GM21529 (cell line): Measurements from ENCODE around the gene HDGFL2.

Experiments
- ATAC-seq: cut with Tn5 transposase; IDR thresholded peaks from one replicate; pipeline ENCODE4 v1.9.1; 2021; ENCODE audit not compliant: unreplicated experiment

The HDGFL2 gene

DNA sequence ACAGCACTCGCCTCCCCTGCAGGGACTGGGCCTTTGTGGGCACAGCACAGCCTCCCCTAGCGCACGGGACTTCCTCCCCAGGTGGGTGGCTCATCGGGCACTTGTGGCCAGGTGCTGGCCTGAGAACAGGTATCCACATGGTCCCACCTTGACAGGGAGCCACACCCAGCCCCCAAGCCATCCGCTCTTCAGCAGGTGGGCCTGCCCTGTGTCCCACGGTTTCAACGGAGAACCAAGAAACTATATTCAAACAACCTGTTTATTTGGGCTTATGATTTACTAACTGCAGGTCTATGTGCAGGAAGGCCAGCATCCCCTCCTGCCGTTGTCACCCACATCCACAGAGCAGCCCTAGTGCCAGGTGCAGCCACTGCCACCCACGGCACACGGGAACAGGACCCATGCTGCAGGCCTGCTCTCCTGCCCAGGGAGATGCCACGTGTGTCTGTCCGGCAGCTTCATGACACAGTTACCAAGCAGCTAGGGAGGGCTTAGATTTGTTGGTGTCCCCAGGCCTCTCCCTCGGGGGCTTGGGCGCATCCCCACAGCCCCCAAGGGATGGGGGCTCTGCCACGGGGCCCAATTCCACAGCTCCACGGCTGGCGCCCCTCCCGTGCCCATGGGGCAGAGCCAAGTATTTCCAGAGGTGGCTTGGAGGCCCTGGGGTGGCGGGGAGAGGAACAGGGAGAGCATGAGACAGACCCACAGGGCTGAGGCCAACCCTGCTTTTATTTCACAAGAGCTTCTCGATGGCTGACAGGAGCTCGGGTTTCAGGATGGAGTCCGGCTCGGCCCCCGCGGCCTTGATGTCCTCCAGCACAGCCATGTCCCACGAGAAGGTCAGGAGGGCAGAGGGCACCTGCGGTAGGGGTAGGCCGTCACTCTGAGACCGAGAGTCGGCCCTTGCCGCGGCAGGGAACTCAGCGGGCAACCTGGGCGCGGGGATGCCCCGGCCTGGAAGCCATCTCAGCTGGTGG is 27.0 kb upstream of the HDGFL2 start:
- no peak for ATAC-seq

DNA sequence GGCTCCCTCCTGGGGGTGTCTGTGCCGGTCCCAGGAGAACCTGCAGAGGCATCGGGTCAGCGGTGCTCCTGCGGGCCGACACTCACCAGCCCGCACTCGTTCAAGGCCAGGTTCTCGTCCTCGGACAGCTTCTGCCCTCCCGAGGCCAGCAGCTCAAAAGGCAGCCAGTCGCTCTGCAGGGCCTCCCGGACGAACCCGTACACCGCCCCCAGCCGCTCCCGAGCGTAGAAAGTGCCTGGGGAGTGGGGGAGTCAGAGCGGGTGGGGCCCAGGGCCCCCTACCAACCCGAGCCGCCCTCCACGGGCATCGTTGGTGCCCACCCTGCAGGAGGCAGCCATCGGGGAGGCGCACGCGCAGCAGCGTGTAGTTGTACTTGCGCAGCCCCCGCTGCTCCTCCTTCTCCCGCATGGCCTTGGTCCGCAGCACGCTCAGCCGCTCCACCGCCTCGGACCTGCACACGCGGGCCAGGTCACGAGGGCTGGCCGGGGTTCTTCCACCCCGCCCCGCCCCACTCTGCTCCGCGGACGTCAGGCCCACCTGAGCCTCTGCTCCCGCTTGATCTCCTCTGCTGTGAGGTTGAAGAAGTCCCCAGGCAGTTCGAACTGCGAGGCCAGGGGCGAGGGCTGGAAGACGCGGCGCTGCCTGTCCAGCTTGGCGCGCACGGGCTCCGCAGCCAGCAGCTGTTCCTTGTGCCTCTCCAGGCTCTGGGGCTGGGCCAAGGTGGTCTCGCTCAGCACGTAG is 26.0 kb upstream of the HDGFL2 start:
- no peak for ATAC-seq

DNA sequence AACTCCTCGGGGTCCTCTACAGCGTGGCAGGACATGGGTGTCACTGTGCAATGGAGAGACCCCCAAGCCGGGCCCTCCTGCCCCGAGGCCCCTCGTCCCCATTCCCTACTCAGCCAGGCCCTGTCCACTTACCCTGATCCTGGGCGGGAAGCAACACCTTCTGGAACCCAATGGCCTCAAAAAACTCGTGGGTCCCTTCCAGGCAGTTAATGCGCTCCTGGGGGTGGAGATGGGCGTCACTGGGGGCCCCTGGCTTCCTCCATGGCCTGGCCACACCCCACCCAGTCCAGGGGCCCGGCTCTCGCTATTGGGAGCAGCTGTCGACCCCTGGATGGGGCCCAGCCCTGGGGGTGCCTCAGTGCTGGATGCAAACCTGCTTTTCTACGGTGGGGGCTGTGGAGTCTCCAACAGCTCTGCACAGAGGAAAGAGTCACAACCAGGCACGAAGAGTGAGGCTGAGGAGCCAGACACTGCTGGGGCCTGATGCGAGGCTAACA is 25.3 kb upstream of the HDGFL2 start:
- ATAC-seq, result no peak

DNA sequence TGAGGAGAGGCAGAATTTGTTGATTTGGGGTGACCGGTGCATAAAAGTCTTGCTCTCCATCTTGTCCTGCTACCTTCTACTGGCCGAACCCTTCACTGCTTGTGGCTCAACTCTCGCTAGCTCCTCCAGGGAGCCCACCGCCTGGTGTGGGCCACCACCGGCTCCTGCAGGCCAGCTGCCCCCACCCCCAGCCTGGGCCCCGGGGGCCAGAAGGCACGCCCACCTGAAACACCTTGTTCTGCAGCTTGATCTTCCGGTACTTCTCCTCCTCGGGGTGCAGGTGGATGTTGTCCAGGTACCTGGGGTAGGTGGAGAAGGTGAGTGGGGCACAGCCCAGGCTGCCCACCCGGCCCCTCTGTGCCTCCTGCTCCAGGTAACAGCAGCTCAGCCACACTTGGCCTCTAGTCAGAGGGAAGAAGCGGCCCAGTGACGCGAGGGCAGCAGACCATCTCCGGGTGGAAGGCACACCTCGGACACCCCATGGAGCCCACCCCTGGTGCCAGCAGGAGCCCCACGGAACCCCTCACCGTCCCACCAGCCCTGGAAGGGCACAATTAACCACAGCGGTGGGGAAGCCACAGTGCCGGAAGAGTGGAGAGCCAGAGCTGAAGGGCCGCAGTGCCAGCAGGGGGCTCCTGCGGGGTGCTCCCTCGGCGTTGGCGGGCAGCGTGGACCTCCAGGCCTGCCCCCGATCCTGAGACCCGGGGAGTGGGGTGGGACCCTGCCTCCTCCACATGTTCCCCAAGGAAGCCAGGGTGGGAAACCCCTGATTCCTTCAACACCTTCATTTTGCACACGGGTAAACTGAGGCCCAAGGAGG is 24.6 kb upstream of the HDGFL2 start:
- no peak for ATAC-seq

GRCh38 chr19:4448147-4448985 is 23.7 kb upstream of the HDGFL2 start:
- no peak for ATAC-seq

DNA sequence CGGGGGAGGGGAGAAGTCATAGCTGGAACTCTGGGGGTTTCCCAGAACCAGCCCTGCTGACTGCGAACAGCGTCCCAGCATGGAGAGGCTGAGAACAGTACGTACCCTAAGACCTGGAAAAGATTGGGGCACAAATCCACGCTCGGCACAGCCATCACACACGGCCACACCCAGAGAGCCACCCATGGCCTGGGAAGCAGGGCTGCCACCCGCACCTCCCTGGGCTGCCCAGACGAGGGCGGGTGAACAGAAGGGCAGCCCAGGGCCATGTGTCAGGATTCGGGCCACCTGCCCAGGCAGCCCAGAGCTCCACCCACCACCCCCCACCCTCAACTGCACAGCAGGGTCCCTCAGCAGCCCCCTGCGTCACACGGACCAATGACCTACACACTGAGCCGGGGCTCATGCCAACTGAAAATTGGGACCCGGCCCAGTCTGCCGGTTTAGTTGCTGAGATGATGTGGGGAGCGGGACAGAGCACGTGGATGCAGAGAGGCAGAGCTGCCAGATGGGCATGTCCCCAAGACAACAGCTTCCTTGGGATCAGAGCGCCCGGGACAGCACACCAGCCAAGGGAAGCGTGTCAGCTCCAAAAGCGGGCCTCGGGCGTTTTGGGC is 23.0 kb upstream of the HDGFL2 start:
- ATAC-seq, result no peak

GRCh38 chr19:4449639-4450028 is 22.5 kb upstream of the HDGFL2 start:
- ATAC-seq, result no peak

DNA sequence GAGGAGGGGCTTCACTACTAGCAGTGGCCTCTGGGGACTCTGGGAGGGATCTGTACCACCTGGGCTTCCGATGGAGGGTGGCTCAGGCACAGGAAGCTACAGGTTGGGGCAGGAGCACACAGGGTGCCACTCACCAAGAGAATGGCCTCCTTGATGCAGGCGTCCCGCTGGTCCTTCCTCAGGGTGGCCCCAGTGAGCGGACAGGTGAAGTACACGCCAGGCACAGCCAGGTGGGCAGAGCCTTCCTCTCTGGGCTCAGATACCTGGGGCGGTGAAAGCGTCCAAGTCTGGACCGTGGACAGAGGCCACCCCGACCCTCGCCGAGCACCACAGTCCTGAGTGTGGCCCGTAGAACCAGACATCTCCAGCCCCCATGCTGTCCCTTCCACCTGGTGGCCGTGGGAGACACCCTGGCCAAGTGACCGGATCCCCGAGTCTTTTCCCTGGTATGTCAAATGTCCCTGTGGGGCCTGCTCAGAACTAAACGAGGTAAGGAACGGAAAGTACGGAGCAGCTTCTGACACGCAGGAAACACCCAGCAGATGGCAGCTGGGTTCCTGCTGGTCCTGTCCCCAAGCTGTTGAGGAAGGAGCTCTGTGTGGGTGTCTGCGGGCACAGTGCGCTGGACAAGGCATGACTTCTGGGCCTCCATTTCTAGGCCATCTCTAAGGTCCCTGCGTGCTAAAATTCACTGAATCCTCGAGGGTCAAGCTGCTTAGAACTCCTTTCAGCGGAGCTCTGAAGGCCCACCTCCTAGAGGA is 19.7 kb upstream of the HDGFL2 start:
- ATAC-seq, result no peak

DNA sequence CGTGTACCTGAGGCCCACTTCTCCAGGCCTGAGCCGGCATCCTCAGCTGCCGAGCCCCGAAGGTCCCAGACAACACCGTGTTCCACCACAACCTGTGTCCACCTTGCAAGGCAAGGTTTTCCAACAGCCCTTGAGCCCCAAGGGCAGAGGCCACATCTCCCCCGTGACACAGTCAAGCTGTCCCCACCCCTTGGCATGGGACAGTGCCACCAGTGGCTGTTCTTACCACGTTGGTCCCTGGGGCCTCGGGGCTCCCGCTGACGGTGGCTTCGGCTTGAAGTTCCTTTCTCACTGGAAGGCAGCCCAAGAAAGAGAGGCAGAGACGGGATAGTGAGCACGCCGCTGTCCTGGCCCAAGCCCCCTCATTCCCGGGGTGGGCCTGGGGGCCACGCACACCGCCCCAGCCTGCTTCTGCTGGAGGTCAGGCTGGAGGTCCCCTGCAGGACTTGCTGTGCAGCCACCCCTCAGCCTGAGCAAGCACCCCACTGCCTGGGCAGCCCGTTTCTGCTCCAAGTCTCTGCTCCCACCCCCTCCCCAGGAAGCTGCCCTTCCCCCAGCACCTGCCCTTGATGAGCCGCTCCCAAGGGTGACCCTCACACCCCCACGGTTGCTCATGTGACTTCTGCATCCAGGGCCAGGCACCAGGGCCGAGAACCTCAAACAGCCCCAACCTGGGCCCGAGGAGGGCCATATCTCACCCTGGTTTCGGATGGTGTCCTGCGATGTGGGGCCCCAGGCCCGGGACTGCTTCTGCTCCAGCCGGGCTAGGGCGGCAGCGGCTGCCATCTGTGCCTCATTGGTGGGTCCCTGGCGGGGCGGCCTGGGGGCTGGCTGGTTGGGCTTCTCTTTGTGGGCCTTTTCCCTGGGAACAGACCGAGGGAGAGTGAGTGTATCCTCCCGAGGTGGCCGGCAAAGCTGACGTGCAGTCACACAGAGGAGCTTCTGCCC is 18.6 kb upstream of the HDGFL2 start:
- ATAC-seq, result no peak

GRCh38 chr19:4454747-4455718 is 17.1 kb upstream of the HDGFL2 start:
- ATAC-seq, result no peak

GRCh38 chr19:4455719-4456475 is 16.2 kb upstream of the HDGFL2 start:
- no peak for ATAC-seq

DNA sequence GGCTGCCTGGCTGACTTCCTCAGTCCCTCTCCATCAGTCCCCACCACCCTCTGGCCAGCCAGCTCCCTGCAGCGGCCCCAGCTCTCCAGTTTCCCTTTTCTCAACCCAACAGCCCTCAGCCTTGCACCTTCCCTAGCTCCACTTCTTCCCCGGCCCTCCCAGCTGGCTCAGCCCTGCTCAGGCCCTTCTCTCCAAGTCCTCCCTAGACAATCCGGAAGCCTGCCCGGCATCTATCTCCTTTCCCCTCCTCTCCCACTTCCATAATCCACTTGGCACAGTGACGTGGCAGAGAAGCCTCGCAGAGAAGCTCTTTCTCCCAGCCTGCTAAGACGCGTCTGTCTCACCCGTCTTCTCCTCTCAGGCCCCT is 15.6 kb upstream of the HDGFL2 start:
- ATAC-seq, result no peak

DNA sequence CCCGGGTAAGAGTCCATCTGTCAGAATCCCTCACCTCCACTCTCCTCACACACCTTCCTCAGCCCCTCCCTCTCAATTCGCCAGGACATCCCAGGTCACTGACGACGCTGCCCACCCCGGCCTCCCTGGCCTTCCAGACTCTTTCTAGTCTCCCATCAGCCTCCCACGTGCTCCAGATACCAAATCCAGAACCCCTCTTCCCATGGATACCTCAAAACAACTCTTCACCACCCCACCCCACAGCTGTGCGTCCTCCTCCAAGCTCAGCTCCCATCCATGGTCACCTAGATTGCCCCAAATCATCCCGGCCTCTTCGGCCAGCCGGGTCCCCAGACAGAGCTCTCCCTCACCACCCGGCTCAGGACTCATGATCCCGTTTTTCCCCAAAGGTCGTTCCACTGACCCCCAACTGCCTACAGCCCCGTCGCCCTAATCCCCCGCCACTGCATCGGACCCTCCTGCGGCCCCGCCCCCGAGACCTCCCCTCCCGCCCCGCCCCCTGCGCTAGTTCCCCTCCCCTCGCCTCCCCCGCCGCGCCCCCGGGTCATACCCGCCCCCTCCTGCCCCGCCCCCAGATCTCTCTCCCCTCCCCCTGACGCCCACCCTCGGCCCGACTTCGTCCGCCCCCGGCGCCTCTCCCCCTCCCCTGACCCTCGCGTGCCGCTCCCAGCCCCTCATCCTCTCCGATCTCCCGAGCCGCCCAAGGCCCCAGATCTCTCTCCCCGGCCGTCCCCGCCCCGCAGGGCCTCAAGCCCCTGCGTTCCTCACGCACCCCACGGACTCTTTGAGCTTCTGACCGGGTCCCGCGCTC is 15.0 kb upstream of the HDGFL2 start:
- ATAC-seq, result peak; percentile 12

DNA sequence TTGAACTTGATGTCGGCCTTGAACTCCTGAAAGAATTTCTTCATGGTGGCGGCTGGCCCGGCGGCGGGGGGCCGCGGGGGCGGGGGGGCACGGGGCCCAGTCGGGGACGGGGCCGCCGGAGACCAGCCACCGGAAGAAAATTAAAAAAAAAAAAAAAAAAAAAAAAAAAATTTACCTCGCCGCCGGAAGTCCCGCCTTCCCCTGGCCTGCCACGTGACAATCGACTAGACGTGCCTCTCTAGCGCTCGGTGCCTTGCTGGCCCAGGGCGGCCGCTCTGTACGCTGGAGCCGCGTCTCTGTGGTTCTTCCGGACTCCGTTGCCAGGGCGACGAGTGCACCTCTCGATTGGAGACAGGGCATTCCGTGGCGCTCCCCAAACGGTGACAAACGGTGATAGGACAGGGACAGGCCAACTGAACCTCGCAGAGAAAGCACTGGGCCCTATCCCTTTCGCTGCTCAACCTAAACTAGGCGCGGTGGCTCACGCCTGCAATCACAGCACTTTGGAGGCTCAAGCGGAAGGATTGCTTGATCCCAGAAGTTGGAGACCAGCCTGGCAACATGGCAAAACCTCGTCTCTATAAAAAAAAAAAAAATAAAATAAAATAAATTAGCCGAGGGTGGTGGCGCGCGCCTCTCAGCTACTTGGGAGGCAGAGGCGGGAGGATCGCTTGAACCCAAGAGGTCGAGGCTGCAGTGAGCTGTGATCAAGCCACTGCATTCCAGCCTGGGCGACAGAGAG is 14.3 kb upstream of the HDGFL2 start, which contains the start of gene UBXN6:
Gene UBXN6, minus strand, starts transcription at position 141 of the 742 bp plus-strand sequence. Its CDS starts 97 bp downstream, at position 44.
- ATAC-seq, result peak; percentile 85
